Stimulated activated naive CD4-positive, alpha-beta T cell (primary cell): ENCODE results near the gene TIGD6.
"Not testable (repeated sequence)": the region's sequence is repeated elsewhere in the genome, so short reads cannot be mapped to it uniquely, and the experiment has no call there.

Experiments
- DNase-seq, 6 experiments: peaks; one replicate each; lab custom pipeline; 2025; lab: John Stamatoyannopoulos, UW

Gene TIGD6

GRCh38 chr5:149969181-149969930, 31.1 kb downstream of the TIGD6 start:
- no peak for DNase-seq

- no peak for DNase-seq
Measured at GRCh38 chr5:149966946-149967345, 33.5 kb downstream of the TIGD6 start.

- DNase-seq, result no peak
Measured at GRCh38 chr5:149963729-149964128, 36.7 kb downstream of the TIGD6 start.

- DNase-seq, result no peak
Measured at GRCh38 chr5:149962601-149963300, 37.7 kb downstream of the TIGD6 start.

GRCh38 chr5:149961957-149962409, 38.5 kb downstream of the TIGD6 start:
- DNase-seq, result peak in 3 of 6 experiments; percentile 7 to 14 (median 11)

- peak in 1 of 6 experiments; percentile 14 for DNase-seq
Measured at GRCh38 chr5:149961186-149961685, 39.2 kb downstream of the TIGD6 start.

- DNase-seq, result peak; percentile 86 to 94 (median 88)
Measured at GRCh38 chr5:149960272-149961185, 39.9 kb downstream of the TIGD6 start, which contains the start of gene SLC26A2. SLC26A2 (plus strand) TSS chr5:149960758; CDS start chr5:149977653, 16,895 bp downstream.

GRCh38 chr5:149959406-149960236, 40.8 kb downstream of the TIGD6 start:
- DNase-seq, result peak in 3 of 6 experiments; percentile 17 to 32 (median 24)

GRCh38 chr5:149957855-149958254, 42.6 kb downstream of the TIGD6 start:
- no peak for DNase-seq

GRCh38 chr5:149956685-149957084, 43.8 kb downstream of the TIGD6 start:
- DNase-seq, result no peak

GRCh38 chr5:149954798-149955197, 45.7 kb downstream of the TIGD6 start:
- no peak for DNase-seq

GRCh38 chr5:149953436-149954121, 46.9 kb downstream of the TIGD6 start:
- no peak for DNase-seq

- no peak for DNase-seq
Measured at GRCh38 chr5:149951138-149951749, 49.2 kb downstream of the TIGD6 start.

- DNase-seq, result no peak
Measured at GRCh38 chr5:149948993-149949392, 51.5 kb downstream of the TIGD6 start.

GRCh38 chr5:149946118-149946517, 54.3 kb downstream of the TIGD6 start:
- no peak for DNase-seq

- DNase-seq, result no peak
Measured at GRCh38 chr5:149944666-149945065, 55.8 kb downstream of the TIGD6 start, which contains the start of gene PDE6A. PDE6A (minus strand) TSS chr5:149944793; CDS start chr5:149944673, 120 bp downstream.

GRCh38 chr5:149943177-149943949, 57.1 kb downstream of the TIGD6 start:
- DNase-seq, result not testable (repeated sequence)
